Activated CD8-positive, alpha-beta memory T cell treated with anti-CD3 and anti-CD28 coated beads, Interleukin-2, amount 50 U/mL, for 24 hours (primary cell): ENCODE data around the gene DDAH2.

ENCODE experiments used
- DNase-seq: peaks from one replicate; pipeline ENCODE4 v3.0.0-alpha.2; 2020; ENCODE audit errors: extremely low read depth

Gene DDAH2

DNA sequence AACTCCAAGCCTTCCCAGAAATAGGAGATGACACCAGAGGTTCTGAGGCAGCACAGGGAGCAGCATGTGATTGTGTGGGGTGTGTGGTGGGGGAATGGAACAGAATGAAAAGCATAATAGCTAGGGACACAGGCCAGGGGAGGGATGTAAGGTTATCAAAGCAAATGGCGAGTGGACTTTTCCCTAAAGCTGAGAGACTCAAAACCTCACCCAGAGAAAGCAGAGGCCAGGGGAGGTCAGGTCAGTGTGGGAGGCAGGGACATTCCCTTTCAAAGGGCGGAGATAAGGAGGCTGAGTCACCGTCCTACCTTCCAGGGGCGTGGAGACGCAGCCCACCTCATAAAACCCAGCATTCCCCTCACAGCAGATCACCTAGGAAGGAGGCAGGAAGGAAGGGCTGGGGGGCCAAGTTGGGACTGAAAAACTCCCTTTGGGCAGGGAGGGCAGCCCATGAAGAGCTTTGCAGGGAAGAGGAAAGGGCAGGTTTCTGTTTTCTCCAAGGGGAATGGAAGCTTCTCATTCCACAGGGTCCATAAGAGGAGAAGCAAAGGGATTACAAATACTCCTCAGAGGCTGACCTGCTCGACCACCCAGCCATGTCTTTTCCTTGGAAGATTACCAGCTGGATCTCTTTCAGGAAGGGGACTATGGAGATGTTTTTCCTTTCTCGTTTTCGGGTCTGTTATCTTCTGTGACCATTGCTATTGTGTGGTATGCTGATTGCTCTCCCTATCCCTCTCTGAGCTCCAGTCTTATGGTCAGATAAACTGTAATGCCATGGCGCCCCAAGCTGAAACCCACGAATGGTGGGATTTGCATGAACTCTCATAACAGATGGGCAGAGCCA lies 38.6 kb downstream of the DDAH2 start:
- no peak for DNase-seq

DNA sequence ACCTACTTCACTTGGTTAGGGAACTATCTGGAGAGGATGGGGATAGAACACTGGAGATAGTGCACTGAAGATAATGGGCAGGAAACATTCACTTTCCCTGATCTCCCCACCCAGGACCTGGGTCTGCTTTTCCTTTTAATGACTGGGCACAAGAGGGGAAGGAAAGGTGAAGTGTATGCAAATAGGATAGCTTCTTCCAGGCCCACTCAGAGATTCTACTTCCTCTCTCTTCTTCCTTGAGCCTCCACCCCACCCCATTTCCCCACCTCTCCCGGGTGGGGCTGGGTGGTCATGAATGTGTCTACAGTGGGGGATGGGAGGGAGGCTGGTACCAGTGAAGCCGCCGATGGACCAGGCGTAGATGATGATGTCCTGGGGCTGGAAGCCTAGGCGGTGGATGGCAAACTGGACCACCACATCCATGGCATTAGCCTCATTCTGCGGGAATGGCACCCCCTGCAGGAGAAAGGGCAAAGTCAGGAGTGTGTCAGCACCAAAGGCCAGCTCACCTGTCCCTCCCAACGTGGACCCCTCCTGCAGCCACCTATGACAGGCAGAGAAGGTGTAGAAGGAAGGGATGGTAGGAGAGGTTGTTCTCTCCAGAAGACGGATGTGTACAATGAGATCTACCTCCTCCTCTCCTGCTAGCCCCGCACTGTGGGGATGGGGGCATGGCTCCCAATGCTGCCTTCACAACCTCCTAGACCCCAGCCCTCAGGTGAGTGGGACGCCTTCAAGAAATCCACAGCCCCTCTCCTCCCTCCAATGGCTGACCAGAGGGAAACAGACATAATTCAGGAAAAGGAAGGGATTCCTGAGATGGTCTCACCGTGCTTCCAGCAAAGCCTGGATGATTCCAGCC lies 39.6 kb downstream of the DDAH2 start:
- no peak for DNase-seq

DNA sequence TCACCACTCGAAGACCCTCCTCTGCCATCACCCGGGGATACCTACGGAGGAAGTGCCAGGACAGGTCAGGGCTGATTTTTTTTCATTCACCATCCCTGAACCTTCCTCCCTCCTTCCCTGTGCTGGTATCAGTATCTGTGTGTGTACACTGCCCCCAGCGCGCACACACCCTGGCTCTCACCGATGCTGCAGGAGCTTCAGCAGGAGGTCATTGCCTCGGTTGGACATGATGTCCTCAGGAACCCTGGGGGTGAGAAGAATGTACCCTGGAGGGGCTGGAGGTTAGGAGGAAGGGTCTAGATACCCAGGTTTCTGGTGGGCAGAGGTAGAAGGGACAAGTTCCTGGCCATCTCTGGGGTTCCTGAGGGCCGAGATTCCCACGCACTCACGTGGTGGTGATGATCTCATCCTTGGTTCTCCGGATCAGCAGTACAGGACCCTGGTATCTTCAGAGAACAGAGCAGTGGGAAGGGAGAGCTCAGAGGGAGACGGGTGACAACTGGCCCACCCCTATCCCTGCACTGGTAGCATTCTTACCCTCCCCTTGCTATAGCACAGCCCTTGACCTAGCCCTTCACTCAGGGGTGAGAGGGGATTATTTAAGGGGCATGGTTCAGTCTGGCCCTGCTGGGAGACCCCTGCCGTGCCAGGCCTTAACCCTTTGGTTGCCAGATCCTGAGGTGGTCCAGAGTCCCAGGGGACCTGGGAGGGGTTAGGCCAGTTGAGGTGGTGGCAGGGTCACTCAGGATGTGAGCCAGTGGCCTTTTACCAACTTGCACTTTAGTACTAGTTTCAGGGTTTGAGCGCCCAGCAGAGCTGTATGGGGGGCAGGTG lies 41.0 kb downstream of the DDAH2 start:
- DNase-seq = no peak

DNA sequence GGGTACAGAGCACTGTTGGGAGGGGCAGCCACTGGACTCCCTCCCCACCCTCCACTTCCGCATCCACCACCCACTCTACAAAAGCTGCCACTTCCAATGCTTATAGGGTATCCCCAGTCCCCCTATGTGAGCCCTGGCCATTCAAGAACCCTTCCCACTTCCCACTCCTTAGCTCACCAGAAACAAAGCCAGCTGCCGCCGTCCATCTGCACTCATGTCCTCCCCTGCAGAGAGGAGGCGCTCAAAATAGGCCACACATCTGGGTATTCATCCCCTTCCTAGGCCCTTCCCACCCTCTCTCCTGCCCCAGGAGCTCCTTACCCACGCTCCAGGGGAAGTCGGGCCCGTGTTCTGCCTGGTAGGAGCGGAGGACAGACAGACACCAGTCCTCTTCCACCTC lies 41.8 kb downstream of the DDAH2 start:
- DNase-seq = no peak

DNA sequence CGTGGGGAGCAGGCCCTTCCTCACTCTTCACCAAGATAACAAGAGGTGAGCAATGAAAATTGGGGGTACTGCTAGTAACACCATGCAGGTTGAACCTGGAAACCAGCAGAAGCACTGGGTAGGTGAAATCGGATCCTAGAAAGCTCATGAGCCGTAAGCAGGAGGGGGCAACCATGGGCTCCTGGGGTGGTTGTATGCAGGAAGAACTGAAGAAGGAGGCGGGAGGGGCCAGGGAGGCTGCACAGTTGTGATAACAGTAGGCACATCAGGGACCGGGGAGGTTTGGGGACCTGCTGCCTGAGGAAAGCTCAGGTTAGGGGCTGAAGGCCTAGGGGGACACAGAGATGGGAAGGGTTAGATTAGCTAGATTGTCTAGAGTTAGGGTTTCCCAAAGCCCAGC lies 42.6 kb downstream of the DDAH2 start:
- DNase-seq = no peak

DNA sequence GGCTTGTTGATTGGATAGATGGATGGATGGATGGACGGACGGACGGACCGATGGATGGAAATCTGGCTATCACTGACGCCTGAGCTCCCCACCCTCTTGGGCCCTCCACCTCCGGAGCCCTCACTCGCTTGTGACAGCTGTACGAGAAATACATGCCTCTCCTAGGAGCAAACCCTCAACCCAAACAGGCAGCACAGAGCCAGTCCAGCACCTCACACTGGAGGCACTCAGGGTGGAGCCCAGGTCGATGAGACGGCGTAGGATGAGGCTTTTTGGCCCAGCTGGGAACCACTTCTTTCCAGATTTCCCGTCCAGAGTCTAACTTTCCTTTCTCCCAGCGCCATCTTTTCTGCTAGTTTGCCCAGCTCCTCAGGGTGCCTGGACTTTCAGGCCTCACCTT lies 45.5 kb downstream of the DDAH2 start:
- DNase-seq = no peak

DNA sequence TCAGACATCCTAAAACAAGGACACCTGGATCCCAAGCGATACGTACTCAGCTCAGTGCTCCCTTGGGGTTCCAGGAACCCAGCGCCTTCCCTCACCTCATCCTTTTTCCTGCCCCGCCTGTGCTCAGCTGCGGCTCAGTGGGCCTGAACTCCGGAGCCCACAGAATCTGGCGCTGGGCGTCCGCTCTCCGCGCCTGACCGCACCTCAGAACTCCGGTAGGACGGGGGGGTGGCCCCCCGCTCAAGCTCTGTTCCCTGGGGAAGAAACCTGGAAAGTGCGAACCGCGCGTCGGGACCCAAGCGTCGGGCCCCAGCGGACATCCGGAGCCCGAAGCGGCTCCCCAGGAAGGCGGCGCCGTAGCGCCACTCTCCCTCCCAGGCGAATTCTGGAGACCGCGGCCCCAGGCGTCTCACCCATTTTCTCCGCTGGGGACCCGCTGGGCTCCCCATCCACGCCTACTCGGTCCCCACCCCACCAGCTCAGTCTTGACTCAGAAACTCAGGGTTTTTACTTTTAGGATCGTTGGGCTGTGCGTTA lies 47.9 kb downstream of the DDAH2 start:
- DNase-seq = no peak

DNA sequence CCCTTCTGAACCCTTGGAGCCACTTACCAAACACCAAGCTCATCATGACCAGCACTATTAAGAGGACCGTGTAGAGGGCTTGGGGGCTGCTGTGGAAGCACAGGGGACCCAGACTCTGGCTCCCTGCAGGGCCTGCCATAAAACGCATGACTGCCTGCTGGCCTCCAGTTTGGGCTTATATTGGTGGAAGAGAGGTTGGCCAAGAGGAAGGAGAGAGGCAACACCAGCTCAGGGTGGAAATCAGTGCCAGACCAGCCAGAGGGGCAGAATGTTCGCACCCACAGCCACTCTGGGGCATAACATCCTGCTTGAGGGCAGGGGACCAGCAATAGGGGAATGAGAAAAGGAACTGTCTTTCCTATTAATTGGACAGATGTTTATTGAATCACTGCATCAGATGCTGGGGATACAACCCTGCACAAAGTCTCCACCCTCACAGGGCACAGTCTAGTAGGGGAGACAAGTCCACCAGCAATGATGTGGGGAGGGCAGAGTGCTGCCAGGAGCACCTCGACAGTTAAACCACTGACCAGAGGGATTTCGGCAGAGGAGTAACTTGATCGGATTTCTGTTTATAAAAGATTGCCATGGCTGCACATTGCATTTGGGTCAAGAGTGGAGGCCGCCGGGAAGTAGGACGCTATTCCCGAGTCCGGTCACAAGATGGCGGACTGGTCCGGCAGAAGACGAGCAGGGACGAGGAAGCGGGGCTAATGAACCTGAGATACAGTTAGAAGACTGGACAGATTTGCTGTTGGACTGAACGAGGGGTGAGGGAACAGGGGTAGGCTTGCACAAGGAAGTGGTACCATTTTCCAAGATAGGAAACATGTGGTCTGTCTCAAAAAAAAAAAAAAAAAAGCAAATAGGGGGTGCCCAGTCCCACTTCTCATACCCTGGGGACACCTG lies 48.6 kb downstream of the DDAH2 start, which contains the start of gene LY6G5C:
LY6G5C (minus strand) TSS at position 842 of the 909 bp plus-strand sequence; CDS start at position 148, 694 bp downstream.
- DNase-seq = peak; percentile 41

DNA sequence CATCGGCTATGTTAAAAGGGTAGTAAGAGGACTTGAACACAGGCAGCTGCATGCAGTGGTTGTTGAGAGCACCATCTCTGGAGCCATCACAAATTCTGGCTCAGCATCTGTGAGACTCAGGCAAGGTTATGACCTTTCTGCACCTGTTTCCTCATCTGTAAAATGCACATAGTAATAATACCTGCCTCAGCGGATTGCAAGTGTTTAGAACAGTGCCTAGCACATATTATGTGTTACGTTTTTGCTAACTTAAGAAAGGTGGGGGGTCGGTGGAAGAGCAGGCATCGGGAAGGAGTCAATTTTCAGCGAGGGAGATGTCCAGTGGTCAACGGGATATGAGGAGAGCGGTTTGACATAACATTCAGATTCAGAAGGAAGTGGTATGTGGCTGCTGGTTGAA lies 51.1 kb downstream of the DDAH2 start:
- DNase-seq = no peak
